Activated B cell treated with CpG ODN at 0.5 μM for 24 hours (primary cell): Measurements from ENCODE around the gene KDM4B. TPM values are rescaled to one million over a fixed set of nuclear protein-coding genes. Genes with fewer than 3 reads are reported as not detected.

Experiments
- ATAC-seq: fragments of 200-7000 bp; cut with Tn5 transposase; one replicate; pipeline ENCODE4 v1.10.0; 2021; ENCODE audit warnings: low read depth, mild to moderate bottlenecking, moderate library complexity
- CTCF ChIA-PET: fragments of 350-600 bp; sonication (Branson Sonifier 250); formaldehyde crosslinking; loops from one replicate; lab custom pipeline; 2021; ENCODE audit warnings: antibody characterized with exemption; lab: Charles Lee
- POLR2A ChIA-PET: fragments of 350-600 bp; sonication (Branson Sonifier 250); formaldehyde crosslinking; loops from one replicate; lab custom pipeline; 2021; ENCODE audit warnings: antibody characterized with exemption; lab: Charles Lee
- DNase-seq: peaks from one replicate; pipeline ENCODE4 v3.0.0; 2022
- H3K27ac Mint-ChIP-seq: one replicate; pipeline ENCODE4 v1.8.0; 2020; ENCODE audit warnings: mixed read lengths
- H3K27me3 Mint-ChIP-seq: one replicate; pipeline ENCODE4 v1.8.0; 2021; ENCODE audit warnings: mixed read lengths
- H3K36me3 Mint-ChIP-seq: one replicate; pipeline ENCODE4 v1.8.0; 2021; ENCODE audit warnings: low read depth, mixed read lengths
- H3K4me1 Mint-ChIP-seq: one replicate; pipeline ENCODE4 v1.8.0; 2021; ENCODE audit warnings: mixed read lengths
- H3K4me3 Mint-ChIP-seq: one replicate; pipeline ENCODE4 v1.8.0; 2020; ENCODE audit warnings: mild to moderate bottlenecking, mixed read lengths
- H3K9me3 Mint-ChIP-seq: one replicate; pipeline ENCODE4 v1.8.0; 2020; ENCODE audit warnings: mixed read lengths
- intact Hi-C: fragments of 100-400 bp; cut with micrococcal nuclease; formaldehyde crosslinking; loops from one replicate; pipeline ENCODE4 v1.15.1; 2024
- total RNA-seq: library from RNA; stranded (reverse); gene quantifications from 2 replicates; pipeline ENCODE4 v1.2.3, GENCODE V29; 2022
- TF ChIP-seq, protein P1 (sequence below): fragments of 200-600 bp; IDR thresholded peaks from one replicate; pipeline ENCODE4 v1.8.0; 2022; ENCODE audit warnings: antibody characterized with exemption, mild to moderate bottlenecking

The KDM4B gene
- total RNA-seq, 1 donor from 2014 or later: 88.9 TPM

DNA sequence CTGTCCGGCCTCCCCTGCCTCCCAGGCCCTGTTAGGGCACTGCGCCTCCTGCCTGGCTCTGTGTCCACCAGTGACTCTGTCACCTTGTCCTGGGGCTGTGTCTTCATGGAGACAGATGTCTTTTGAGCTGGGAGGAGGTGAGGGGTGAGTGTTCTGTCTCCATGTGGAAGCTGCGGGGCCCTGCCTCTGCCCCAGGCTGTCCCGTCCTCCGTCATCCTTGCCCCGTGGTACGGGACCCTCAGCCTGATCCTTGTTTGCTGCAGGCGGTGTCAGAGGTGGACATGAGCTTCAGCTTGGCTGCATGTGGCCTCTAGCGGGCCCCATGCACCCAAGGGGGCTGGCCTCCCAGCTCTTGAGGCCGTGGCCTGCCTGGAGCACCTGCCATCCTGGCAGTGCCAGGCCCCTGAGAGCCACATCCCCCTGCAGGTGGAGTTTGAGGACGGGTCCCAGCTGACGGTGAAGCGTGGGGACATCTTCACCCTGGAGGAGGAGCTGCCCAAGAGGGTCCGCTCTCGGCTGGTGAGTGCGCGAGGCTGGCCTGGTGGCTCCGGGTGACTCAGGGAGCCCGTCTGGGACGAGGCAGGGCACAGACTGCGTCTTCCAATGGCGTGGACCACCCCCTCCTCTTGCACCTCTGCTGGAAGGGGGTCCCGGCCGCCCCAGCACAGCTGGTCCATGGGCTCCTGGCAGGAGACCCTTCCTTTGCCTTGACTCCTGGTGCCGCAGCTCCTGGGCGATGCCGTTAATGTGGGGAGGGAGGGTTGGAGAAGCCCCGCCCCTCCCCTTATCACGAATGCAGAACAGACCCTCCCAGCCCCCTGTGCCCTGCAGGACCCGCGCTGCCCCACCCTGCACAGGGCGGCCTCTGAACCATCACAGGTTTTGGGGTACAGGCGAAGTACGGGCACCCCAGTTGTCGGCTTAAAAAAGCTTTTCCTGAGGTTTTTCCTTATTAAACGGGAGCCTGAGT, 181.3 kb downstream of the KDM4B start:
- DNase-seq: no peak
- no peaks in the 10 kb centered on the region for H3K9me3 Mint-ChIP-seq

DNA sequence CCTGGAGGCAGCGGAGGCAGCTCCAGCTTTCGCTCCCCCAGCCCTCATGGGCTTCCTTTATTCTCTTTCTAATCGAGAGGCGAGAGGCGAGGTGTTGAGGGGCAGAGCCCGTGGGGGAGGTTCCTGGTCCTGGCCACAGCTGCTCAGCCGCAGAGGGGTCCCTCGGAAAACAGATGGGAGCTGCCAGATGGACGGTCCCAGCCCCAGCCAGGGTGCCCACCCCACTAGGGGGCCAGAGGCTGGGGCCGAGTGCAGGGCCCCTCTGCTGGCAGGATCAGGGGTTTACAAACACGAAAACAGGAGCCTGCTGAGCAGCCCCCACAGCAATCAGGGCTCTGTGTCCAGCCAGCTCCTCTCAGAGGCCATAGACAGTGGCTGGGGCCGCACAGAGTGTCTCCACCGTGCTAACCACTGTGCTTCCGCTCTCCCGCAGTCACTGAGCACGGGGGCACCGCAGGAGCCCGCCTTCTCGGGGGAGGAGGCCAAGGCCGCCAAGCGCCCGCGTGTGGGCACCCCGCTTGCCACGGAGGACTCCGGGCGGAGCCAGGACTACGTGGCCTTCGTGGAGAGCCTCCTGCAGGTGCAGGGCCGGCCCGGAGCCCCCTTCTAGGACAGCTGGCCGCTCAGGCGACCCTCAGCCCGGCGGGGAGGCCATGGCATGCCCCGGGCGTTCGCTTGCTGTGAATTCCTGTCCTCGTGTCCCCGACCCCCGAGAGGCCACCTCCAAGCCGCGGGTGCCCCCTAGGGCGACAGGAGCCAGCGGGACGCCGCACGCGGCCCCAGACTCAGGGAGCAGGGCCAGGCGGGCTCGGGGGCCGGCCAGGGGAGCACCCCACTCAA, 182.2 kb downstream of the KDM4B start:
- no peak overlapping the region for H3K27ac Mint-ChIP-seq
- peaks cover 57% of the 10 kb centered on the region for H3K36me3 Mint-ChIP-seq
- H3K4me1 Mint-ChIP-seq: peaks cover 12% of the 10 kb centered on the region
- no peak for ATAC-seq
- no peaks in the 10 kb centered on the region for H3K27me3 Mint-ChIP-seq
- CTCF ChIA-PET: no interaction called here
- H3K4me3 Mint-ChIP-seq: no peak overlapping the region
- intact Hi-C loops: no loop called here
- no peaks in the 10 kb centered on the region for H3K9me3 Mint-ChIP-seq
- DNase-seq: no peak
- TF ChIP-seq, protein P1, sequence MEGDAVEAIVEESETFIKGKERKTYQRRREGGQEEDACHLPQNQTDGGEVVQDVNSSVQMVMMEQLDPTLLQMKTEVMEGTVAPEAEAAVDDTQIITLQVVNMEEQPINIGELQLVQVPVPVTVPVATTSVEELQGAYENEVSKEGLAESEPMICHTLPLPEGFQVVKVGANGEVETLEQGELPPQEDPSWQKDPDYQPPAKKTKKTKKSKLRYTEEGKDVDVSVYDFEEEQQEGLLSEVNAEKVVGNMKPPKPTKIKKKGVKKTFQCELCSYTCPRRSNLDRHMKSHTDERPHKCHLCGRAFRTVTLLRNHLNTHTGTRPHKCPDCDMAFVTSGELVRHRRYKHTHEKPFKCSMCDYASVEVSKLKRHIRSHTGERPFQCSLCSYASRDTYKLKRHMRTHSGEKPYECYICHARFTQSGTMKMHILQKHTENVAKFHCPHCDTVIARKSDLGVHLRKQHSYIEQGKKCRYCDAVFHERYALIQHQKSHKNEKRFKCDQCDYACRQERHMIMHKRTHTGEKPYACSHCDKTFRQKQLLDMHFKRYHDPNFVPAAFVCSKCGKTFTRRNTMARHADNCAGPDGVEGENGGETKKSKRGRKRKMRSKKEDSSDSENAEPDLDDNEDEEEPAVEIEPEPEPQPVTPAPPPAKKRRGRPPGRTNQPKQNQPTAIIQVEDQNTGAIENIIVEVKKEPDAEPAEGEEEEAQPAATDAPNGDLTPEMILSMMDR: no peak
- POLR2A ChIA-PET: no interaction called here

More for the DNA sequence above, 181.3 kb downstream of the KDM4B start:
- peaks cover 12% of the 10 kb centered on the region for H3K4me1 Mint-ChIP-seq
- no peak overlapping the region for H3K27ac Mint-ChIP-seq
- no peaks in the 10 kb centered on the region for H3K27me3 Mint-ChIP-seq
- ATAC-seq: no peak
- CTCF ChIA-PET: no interaction called here
- TF ChIP-seq, protein P1: no peak
- intact Hi-C loops: no loop called here
- no peak overlapping the region for H3K4me3 Mint-ChIP-seq
- H3K36me3 Mint-ChIP-seq: peaks cover 62% of the 10 kb centered on the region
- POLR2A ChIA-PET: no interaction called here

DNA sequence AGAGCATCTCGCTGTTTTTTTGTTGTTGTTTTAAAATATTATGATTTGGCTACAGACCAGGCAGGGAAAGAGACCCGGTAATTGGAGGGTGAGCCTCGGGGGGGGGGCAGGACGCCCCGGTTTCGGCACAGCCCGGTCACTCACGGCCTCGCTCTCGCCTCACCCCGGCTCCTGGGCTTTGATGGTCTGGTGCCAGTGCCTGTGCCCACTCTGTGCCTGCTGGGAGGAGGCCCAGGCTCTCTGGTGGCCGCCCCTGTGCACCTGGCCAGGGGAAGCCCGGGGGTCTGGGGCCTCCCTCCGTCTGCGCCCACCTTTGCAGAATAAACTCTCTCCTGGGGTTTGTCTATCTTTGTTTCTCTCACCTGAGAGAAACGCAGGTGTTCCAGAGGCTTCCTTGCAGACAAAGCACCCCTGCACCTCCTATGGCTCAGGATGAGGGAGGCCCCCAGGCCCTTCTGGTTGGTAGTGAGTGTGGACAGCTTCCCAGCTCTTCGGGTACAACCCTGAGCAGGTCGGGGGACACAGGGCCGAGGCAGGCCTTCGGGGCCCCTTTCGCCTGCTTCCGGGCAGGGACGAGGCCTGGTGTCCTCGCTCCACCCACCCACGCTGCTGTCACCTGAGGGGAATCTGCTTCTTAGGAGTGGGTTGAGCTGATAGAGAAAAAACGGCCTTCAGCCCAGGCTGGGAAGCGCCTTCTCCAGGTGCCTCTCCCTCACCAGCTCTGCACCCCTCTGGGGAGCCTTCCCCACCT, 183.3 kb downstream of the KDM4B start:
- Mint-ChIP-seq H3K4me1 (peaks cover 12% of the 10 kb centered on the region), H3K36me3 (peaks cover 47% of the 10 kb centered on the region), H3K4me3 (no peak overlapping the region), H3K27me3 (no peaks in the 10 kb centered on the region), H3K9me3 (no peaks in the 10 kb centered on the region), H3K27ac (no peak overlapping the region)
- TF ChIP-seq, protein P1: no peak
- DNase-seq (no peak), ATAC-seq (no peak)
- intact Hi-C loops: no loop called here
- CTCF ChIA-PET: interaction anchor here (1.1 to 2.9 kb wide), 3 partner anchors 21 to 103 kb away, joined by 5 to 11 read pairs (median 6); no protein-coding TSS in a partner anchor
- POLR2A ChIA-PET: no interaction called here

DNA sequence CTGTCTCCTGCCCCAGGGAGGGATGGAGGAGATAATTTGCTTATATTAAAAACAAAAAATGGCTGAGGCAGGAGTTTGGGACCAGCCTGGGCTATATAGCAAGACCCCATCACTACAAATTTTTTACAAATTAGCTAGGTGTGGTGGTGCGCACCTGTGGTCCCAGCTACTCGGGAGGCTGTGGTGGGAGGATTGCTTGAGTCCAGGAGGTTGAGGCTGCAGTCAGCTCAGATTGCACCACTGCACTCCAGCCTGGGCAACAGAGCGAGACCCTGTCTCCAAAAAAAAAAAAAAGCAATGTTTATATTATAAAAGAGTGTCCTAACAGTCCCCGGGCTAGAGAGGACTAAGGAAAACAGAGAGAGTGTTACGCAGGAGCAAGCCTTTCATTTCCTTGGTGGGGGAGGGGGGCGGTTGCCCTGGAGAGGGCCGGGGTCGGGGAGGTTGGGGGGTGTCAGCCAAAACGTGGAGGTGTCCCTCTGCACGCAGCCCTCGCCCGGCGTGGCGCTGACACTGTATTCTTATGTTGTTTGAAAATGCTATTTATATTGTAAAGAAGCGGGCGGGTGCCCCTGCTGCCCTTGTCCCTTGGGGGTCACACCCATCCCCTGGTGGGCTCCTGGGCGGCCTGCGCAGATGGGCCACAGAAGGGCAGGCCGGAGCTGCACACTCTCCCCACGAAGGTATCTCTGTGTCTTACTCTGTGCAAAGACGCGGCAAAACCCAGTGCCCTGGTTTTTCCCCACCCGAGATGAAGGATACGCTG, 184.0 kb downstream of the KDM4B start:
- H3K27ac Mint-ChIP-seq: no peak overlapping the region
- POLR2A ChIA-PET: interaction anchor here (1.6 to 2.0 kb wide), 2 partner anchors 10 to 21 kb away, joined by 6 to 14 read pairs; no protein-coding TSS in a partner anchor
- no peaks in the 10 kb centered on the region for H3K27me3 Mint-ChIP-seq
- peaks cover 12% of the 10 kb centered on the region for H3K4me1 Mint-ChIP-seq
- ATAC-seq (no peak), DNase-seq (no peak)
- CTCF ChIA-PET: interaction anchor here (1.1 to 2.9 kb wide), 6 partner anchors 21 to 107 kb away, joined by 5 to 14 read pairs (median 12); no protein-coding TSS in a partner anchor
- H3K36me3 Mint-ChIP-seq: peaks cover 41% of the 10 kb centered on the region
- TF ChIP-seq, protein P1: no peak
- intact Hi-C loops: no loop called here
- no peak overlapping the region for H3K4me3 Mint-ChIP-seq
- no peaks in the 10 kb centered on the region for H3K9me3 Mint-ChIP-seq
